GM12874 (cell line): ENCODE measurements around the gene PACSIN2.

Experiments used
- CTCF ChIP-seq: IDR thresholded peaks from 2 replicates; pipeline ENCODE4 v1.5.1; 2011; ENCODE audit warnings: low read depth, mild to moderate bottlenecking, control low read depth, low read length, moderate library complexity; ENCODE audit not compliant: insufficient read depth

The PACSIN2 gene

GRCh38 chr22:42912059-42912458 lies 102.9 kb downstream of the PACSIN2 start:
- no peak for TF ChIP-seq CTCF

GRCh38 chr22:42910221-42910942 lies 104.6 kb downstream of the PACSIN2 start:
- TF ChIP-seq CTCF = no peak

- TF ChIP-seq CTCF = no peak
Measured at GRCh38 chr22:42909363-42910058, 105.4 kb downstream of the PACSIN2 start.

- TF ChIP-seq CTCF = no peak
Measured at GRCh38 chr22:42908374-42908746, 106.6 kb downstream of the PACSIN2 start.

GRCh38 chr22:42907404-42908373 lies 107.3 kb downstream of the PACSIN2 start:
- TF ChIP-seq CTCF = no peak

GRCh38 chr22:42906605-42907348 lies 108.2 kb downstream of the PACSIN2 start:
- no peak for TF ChIP-seq CTCF
